Mucosa of descending colon (tissue), 3 donors: ENCODE measurements around the gene TBXAS1. TPM values are rescaled to one million over a fixed set of nuclear protein-coding genes. Genes with fewer than 3 reads are reported as not detected.

ENCODE experiments used
- ATAC-seq: fragments of 200-7000 bp; cut with Tn5 transposase; one replicate; pipeline ENCODE4 v1.9.1; 2020; ENCODE audit warnings: mild to moderate bottlenecking, moderate library complexity
- DNase-seq, 3 donors: peaks; one replicate each; pipeline ENCODE4 v3.0.0-alpha.2; 2020
- H3K36me3 ChIP-seq: fragments of 200-600 bp; one replicate; pipeline ENCODE4 v1.8.0; 2021; ENCODE audit warnings: low read depth, mild to moderate bottlenecking
- H3K4me1 ChIP-seq: fragments of 200-600 bp; one replicate; pipeline ENCODE4 v1.8.0; 2021; ENCODE audit warnings: low read depth, mild to moderate bottlenecking
- H3K4me3 ChIP-seq: fragments of 200-600 bp; one replicate; pipeline ENCODE4 v1.8.0; 2021; ENCODE audit warnings: mild to moderate bottlenecking
- H3K9me3 ChIP-seq: fragments of 200-600 bp; one replicate; pipeline ENCODE4 v1.8.0; 2021; ENCODE audit warnings: mild to moderate bottlenecking
- intact Hi-C, 2 donors: fragments of 100-400 bp; cut with DNase I in 1 of 2; cut with micrococcal nuclease in 1 of 2; formaldehyde crosslinking; loops; one replicate each; pipeline versions ENCODE4 v1.11.0 to v1.11.1; 2022; cut with DNase I, micrococcal nuclease
- total RNA-seq, 3 donors: library from RNA; stranded (reverse); fragmentation: NEBNext Ultra II Directional in 2 of 3; extraction: Animal tissue kit (Norgen Biotek cat#: 25700) in 2 of 3; gene quantifications; one replicate each; pipeline versions ENCODE4 v1.2.1 to v1.2.4, GENCODE V29; 2021 to 2023
- TF ChIP-seq, protein P1 (sequence below): fragments of 200-600 bp; IDR thresholded peaks from one replicate; pipeline ENCODE4 v1.8.0; 2022; ENCODE audit warnings: antibody characterized with exemption, mild to moderate bottlenecking
- donor health status: DM: no; HTN: no; CAD: no; lungs with moderate emphysema.
- donor health status: DM: no; HTN: no; CAD: no.
- donor health status: DM: no; HTN: yes; CAD: no.

Gene TBXAS1
- total RNA-seq, 3 donors from 2014 or later: 9.4 to 15.6 (median 9.7) TPM

DNA sequence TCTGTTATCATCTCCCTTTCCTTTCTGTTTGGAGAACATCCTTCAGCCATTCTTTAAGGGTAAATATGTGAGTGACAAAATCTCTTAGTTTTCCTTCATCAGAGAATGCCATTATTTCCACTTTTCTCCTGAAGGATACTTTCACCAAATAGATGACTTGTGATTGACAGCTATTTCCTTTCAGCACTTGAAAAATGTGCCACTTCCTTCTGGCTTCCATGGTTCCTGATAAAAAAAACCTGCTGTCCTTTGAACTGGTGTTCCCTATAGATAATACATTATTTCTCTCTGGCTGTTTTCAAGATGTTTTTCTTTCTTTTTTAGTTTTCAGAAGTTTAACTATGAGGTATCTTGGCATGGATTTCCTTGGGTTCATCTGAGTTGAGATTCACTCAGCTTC is 79.7 kb downstream of the TBXAS1 start:
- H3K4me1 ChIP-seq: no peaks in the 10 kb centered on the region
- H3K36me3 ChIP-seq: no peaks in the 10 kb centered on the region
- TF ChIP-seq, protein P1, sequence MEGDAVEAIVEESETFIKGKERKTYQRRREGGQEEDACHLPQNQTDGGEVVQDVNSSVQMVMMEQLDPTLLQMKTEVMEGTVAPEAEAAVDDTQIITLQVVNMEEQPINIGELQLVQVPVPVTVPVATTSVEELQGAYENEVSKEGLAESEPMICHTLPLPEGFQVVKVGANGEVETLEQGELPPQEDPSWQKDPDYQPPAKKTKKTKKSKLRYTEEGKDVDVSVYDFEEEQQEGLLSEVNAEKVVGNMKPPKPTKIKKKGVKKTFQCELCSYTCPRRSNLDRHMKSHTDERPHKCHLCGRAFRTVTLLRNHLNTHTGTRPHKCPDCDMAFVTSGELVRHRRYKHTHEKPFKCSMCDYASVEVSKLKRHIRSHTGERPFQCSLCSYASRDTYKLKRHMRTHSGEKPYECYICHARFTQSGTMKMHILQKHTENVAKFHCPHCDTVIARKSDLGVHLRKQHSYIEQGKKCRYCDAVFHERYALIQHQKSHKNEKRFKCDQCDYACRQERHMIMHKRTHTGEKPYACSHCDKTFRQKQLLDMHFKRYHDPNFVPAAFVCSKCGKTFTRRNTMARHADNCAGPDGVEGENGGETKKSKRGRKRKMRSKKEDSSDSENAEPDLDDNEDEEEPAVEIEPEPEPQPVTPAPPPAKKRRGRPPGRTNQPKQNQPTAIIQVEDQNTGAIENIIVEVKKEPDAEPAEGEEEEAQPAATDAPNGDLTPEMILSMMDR: no peak
- DNase-seq: no peak
- intact Hi-C loops: no loop called here
- no peak overlapping the region for H3K4me3 ChIP-seq
- no peaks in the 10 kb centered on the region for H3K9me3 ChIP-seq
- ATAC-seq: no peak

DNA sequence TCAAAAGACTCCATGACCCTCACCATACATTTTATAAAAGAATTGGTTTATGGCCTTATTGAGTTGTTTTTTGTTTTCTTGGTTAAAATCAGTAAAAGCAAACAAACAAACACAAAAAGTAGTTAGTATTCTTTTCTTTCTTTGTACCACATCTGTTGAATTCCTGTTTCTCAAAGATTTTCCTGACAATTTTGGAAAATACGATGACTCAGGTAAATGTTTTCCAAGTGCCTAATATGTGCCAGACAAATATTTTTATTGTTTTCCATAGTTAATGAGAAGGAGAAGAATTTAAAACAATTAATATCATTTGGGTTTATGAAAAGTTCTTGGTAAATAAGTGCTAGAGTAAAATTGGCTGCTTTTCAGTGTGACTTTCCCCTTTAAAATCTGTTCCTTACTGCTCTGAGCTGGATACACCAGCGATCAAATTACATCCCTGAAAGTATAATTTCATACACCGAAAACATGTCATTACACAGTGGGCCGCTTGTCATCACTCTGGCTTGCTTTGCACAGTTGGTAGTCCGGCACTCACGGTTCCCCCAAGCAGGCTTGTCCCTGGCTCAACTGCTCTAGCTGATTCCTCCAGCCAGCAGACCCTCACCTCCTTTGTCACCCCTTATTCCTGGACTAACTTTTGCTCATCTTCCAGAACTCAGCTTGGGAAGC is 80.5 kb downstream of the TBXAS1 start:
- intact Hi-C loops: no loop called here
- ATAC-seq: no peak
- TF ChIP-seq, protein P1: no peak
- Histone ChIP-seq H3K4me3 (no peak overlapping the region), H3K4me1 (no peaks in the 10 kb centered on the region), H3K9me3 (no peaks in the 10 kb centered on the region), H3K36me3 (no peaks in the 10 kb centered on the region)
- no peak for DNase-seq

DNA sequence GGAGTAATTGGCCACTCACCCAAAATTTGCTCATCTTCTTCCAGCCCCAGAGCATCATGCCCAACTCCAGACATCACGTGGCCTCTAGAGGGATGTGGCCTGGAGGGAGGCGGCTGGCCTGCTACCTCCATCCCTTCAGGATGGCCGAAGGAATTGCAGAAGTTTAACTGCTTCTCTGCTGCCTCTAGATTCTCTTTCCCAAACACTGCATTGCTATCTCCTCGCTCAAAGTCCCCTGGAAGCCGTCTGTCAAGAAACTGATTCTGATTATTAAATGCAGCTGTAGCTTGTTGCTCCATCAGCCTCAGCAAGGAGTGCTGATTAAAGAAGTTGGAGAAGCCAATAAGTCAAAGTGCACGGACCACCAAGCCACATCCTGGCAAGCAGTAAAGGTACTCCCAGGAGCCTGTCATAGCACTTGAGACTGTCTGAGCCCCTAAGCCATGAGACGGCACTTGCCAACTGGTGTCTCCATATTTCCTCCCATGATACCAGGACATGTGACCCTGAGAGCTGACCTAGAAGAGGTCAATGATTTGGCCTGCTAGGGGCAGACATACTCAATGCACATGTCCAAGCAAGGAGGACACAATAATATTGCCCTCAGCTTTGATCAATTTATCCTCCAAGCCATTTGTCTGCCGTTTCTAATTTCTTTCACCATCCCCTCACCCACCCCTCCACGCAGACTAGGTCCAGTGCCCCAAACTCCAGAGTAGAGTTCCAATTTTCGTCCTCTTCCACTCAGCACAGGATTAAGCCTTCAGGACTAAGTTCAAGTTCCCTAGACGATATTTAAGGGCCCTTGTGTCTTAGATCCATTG is 84.2 kb downstream of the TBXAS1 start:
- TF ChIP-seq, protein P1: no peak
- ATAC-seq (no peak), DNase-seq (no peak)
- intact Hi-C loops: no loop called here
- H3K4me1 ChIP-seq: peaks cover 12% of the 10 kb centered on the region
- no peak overlapping the region for H3K4me3 ChIP-seq
- no peaks in the 10 kb centered on the region for H3K9me3 ChIP-seq
- no peaks in the 10 kb centered on the region for H3K36me3 ChIP-seq

GRCh38 chr7:139913845-139914135 is 84.7 kb downstream of the TBXAS1 start:
- peaks cover 12% of the 10 kb centered on the region for H3K4me1 ChIP-seq
- no peaks in the 10 kb centered on the region for H3K36me3 ChIP-seq
- H3K4me3 ChIP-seq: no peak overlapping the region
- no peaks in the 10 kb centered on the region for H3K9me3 ChIP-seq
- no peak for ATAC-seq
- no peak for DNase-seq
- intact Hi-C loops: no loop called here
- TF ChIP-seq, protein P1: no peak

DNA sequence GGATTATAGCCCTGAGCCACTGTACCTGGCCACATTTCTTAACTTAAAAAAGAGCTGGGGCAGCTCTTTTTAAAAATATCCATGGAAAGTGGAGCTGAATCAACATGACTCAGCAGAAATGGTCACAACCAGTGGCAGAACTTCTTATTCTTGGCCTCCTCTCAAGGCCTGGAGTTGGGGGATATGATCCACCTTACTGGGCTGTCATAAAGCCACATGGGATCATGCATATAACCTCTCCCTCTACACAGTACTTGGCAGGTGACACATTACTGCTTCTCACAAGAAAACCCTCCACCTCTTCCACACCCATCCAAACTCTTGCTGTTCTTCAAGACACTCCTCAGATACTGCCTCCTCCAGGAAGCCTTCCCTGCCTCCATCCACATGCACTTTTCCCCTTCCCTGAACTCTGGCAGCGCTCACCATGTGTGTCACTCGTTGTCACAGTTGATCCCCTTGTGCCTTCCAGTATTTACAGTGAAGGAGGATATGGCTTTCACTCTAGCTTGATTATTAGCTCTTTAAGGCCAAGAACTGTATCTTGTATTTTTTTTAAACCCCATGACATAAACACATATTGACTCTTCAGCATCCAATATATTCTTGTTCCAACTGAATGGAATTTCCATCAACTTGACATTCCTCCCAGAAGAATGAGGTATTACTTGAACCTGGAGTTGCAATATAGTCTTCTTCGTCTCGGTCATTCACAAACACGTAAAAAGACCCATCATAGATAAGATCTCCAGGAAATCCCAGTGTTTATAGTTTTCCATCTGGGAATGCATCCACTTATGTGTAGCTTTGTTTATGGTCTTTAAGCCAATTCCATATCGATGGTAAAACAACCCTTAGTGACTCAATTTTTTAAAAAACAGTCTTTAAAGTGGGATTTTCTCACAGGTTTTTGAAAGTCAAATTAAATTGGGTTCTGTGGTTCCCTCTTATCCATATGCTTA is 85.5 kb downstream of the TBXAS1 start:
- intact Hi-C loops: no loop called here
- DNase-seq: no peak
- H3K36me3 ChIP-seq: no peaks in the 10 kb centered on the region
- no peaks in the 10 kb centered on the region for H3K9me3 ChIP-seq
- H3K4me3 ChIP-seq: no peak overlapping the region
- no peak for ATAC-seq
- H3K4me1 ChIP-seq: peaks cover 12% of the 10 kb centered on the region
- TF ChIP-seq, protein P1: no peak
